ENCODE measurements around the gene TMC8.

- no peak for TF ChIP-seq CHD2 (IDR thresholded peaks at IDR 0.05; ENCODE audit: low read length, partially characterized antibody)
- no peak for TF ChIP-seq REST (IDR thresholded peaks at IDR 0.05; ENCODE audit: low read depth, low read length)
These were observed 22.4 kb upstream of the TMC8 start for GRCh38 chr17:78107976-78108725.

Measured in SK-N-SH (cell line).